GM18520 (cell line): ENCODE data around the gene OR1S1.
"Not testable (repeated sequence)": the region's sequence is repeated elsewhere in the genome, so short reads cannot be mapped to it uniquely, and the experiment has no call there.

Experiments used
- ATAC-seq: cut with Tn5 transposase; IDR thresholded peaks from one replicate; pipeline ENCODE4 v1.9.1; 2021; ENCODE audit not compliant: unreplicated experiment

Gene OR1S1

DNA sequence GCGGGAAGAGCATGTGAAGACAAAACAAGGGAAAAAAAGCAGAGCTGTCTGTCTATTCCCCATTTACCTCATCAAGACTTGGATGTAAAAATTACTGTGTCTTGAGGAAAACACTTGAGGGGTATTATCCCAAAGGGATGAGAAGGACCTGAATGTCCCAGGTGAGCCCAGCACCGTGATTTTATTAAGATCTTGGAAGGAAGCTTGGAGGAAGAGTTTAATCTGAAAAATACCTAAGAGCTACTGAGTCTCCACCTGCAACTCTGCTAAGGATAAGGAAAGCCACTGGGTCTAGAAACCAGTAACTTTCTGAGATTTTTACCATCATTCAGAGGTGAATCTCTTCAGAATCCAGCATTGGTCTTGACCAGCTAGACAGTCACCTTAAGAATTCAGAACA lies at the start of gene OR1S1:
Gene OR1S1, plus strand, starts transcription at position 301 of the 400 bp plus-strand sequence.
- ATAC-seq = not testable (repeated sequence)

DNA sequence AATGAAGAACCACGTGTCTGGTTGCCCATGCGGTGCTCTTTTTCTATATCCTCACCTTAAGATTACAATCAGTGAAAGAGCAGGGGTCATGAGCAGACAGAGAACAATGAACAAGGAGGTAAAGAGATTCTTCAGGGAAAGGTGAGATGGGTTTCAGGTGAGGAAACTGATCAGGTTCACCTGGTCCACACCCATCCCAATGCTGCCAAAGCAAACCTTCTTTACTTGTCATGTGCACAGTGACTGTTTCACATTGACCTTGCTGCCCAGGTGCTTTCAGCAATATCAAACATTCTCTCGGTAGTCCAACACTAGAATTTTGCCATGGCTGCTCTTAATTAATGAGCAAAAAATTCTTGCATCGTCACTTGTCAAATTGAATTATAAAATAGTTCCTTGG lies 48.1 kb upstream of the OR1S1 start:
- no peak for ATAC-seq

DNA sequence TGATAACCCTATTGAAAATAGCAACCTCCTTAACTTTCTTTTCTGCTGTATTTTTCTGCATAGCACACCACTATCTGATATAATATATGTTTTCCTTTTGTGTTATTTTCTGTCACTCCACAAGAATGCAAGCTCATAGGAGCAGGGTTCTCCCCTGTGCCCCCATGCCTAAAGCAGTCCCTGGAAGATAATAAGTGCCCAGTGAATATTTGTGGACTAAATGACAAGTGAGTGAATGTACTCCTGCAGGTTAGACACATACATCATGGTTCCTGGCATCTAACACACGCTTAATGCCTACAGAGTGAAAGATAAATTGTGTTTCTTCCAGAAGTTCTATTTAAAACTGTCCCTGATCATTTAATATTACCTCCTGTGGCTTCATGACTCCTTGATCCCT lies 47.5 kb upstream of the OR1S1 start:
- no peak for ATAC-seq

DNA sequence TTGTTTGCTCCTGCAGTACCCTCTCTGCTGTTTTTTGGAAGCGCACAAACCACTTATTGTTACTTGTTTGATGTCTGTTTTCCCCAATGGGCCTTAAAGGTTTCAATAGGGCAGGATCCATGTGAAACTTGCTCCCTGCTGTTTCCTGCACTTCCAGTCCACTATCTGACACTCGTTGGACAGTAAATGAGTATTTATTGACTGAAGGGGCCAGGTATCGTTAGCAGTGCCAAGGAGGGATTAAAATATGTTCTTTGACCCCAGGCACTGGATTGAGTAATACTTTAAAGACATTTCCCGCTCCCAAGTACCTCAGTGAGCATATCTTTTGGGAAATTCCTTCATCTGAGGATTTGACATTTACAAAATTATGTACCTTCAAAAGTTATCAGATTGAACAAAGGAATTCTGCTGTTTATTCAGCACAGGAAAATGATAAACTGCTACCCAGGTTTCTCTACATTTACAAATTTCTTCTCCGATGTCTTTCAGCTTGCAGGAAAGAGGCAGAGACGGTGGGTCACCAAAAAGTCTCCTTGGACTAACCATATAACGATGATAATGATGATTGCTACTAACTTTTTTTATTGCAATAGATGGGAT lies 46.9 kb upstream of the OR1S1 start:
- ATAC-seq = no peak

DNA sequence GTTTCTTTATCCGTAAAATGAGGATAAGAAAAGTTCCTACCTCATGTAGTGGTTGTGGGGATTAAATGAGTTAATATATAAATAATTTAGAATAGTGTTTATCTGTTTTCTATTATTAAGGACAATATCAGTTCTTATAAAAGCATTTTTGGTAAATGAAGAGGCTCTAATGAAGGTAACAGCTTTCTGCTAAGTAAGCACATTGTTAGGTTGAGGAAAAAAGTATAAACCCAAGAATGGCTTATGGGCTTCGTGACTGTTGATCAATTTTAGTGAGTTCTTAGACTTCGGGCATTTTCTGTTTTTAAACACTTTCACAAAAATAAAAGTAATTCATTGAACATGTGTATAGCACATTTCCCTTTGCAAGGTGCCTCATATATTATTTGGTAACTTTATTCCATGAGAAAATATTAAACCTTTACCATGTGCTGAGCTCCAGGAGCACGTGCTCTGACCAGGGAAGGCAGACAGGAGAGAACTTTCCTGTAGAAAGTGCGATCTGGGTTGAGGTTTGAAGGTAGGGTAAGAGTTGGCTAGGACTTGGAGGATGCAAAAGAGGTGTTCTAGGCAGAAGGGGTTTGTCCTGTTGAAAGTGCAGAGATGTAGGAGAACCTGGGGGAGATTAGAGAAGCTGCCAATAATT lies 35.0 kb upstream of the OR1S1 start:
- ATAC-seq = no peak

DNA sequence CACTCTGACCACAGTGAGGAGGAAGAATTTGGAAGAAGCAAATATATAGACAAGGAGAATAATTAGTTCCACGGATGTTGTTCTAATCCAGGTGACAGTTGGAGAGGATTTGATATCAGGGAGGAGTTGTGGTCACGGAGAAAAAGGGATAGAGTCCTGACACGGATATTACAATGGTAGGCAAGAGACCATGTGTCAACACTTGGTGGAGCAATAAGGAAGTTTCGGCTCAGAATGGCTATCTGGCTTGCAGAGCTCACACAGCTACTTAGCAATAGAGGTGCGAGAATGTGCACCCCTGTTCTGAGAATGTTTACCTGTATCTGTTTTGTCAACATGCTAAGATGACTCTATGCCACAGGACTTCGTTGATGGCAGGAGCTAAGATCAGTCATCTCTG lies 34.1 kb upstream of the OR1S1 start:
- no peak for ATAC-seq

DNA sequence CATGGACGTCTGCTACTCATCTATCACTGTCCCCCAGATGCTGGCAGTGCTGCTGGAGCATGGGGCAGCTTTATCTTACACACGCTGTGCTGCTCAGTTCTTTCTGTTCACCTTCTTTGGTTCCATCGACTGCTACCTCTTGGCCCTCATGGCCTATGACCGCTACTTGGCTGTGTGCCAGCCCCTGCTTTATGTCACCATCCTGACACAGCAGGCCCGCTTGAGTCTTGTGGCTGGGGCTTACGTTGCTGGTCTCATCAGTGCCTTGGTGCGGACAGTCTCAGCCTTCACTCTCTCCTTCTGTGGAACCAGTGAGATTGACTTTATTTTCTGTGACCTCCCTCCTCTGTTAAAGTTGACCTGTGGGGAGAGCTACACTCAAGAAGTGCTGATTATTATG lies 32.9 kb upstream of the OR1S1 start:
- ATAC-seq = no peak

DNA sequence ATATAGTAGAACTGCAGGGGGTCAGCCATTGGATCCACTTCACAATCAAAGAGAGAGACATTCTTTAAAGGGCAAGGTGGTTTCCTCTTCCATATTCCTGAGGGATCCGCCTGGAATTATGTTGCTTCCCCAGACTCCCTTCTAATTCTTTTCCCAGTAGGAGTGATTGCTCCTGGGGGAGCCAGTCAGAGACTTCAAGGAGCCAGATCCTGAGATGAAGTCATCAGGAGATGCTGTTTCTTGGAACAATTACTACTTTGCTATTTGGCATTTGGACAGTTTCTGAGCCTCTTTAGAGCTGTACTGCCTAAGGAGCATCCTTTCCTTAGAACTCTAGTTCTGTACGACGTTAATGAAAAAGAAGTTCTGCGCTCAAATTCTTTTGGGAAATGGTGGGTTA lies 25.6 kb upstream of the OR1S1 start:
- no peak for ATAC-seq

DNA sequence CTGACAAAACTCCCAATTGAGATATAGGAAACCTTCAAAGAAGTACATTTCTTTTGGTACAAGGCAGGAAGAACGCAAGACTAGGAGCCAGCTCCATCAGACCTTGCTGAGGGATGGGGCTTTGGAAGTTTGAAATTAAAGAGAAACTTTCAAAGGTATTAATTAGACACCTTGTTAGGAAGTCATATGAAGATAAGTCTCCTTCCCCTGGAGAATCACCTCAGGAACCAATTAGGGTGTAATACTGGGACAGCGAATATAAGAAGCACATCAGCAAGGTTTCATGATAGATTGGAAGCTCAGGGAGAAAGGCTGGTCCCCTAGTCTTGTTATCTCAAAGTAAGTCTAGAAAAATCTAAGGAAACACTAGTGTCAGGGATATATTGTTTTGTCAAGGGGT lies 23.8 kb upstream of the OR1S1 start, which contains the start of gene OR9Q2:
Gene OR9Q2, plus strand, starts transcription at position 301 of the 400 bp plus-strand sequence. CDS start 1,421 bp downstream, outside the sequence.
- ATAC-seq = no peak

DNA sequence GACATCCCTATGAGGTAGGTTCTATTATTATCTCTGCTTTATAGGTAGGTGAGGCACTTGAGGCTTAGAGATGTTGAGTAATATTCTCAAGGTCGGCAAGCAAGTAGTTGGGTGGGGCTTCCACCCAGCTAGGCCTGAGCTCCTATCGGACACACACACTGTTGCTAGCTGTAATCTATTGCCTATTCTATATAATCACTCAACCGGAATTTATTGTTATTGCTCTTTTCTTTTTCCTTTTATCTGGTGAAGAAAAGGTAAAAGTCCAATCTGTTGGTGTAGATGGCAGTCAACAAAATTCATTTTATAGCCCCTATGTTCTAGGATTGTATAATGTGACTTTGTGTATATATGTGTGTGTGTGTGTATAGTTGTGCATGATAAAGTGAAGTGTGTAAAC lies 20.3 kb upstream of the OR1S1 start:
- no peak for ATAC-seq

DNA sequence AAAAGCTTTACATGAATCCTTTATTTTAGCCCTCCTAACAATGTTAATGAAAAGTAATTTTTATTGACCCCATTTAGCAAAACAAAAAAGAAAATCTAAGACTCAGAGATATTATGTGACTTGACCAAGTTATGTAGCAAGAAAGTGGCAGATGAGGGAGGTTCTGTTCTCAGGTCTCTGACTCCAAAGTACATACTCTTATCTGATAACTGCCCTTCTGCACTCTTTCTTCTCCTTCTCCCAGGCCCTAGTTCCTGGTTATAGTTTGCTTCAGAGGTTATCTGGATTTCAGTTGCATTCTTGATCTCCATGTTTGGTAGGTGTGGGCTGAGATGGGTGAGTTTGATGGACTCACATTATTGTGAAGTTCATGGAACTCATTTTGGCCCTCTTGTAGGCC lies 19.1 kb upstream of the OR1S1 start:
- no peak for ATAC-seq

DNA sequence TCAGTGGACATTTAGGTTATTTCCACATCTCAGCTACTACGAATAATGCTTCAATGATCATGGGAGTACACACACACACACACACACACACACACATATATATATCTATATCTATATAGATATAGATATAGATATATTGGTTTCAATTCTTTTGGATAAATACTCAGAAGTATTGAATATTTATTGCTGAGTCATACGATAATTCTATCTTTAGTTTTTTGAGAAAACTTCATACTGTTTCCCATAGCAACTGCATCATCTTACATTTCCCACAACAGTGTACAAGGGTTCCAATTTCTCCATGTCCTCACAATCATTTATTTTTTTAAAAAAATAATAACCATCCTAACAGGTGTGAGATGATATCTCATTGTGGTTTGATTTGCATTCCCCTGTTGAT lies 16.6 kb upstream of the OR1S1 start:
- ATAC-seq = no peak

DNA sequence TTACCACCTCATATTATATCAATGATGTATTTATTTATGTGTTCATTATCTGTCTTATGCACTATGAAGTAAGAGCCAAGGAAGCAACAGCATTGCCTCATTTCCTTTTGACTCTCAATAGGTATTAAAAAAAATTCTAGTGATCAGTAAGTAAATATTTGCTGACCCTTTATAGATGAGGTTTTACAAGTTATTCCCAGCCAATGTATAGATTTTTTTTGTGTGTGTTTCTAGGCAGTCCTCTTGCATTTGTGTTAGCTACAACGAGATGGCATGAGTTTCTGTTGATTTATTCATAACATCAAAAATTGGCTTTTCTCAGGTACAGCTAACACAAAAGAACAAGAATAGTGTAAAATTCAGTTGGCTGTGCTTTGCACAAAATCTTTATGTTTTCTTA lies 13.2 kb upstream of the OR1S1 start:
- no peak for ATAC-seq

DNA sequence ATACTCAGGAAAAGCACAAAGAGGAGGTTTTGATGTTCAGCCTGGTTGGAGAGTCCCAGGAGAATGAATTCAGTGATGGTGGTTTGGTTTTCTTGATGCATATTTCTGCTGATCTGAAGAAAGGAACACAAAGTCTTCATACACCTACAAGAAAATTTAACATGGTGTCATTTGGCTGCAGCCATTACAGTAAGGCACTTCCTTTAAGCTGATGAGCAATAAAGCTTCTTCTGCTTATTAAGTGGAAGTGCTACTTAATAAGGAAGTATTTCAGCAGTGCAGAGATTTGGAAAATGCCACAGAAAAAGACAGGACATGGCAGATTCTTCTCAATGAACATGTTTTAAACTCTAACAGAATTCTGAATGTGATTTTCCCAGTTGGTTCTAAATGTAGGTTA lies 8.5 kb upstream of the OR1S1 start, which contains the start of gene OR1S2:
Gene OR1S2, minus strand, starts transcription at position 101 of the 400 bp plus-strand sequence. Its CDS starts 0 bp downstream, at position 101.
- no peak for ATAC-seq

DNA sequence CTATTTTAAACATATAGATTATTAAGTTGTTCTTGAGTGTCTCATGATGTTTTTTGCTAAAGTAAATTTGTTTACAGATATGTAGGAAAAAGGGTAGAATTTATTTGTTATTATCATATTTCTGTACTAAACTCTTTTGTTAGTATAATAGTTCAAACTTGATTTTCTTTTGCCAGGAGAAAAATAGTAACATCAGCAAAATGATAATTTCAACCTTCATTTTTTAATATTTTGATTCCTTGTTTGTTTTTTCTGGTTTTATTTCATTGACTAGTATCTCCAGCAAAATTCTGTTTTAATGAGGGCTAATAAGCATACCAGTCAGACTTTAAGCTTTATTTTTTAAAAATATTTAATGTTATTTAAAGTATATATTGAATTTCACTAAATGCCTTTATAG lies 4.0 kb downstream of the OR1S1 start:
- ATAC-seq = no peak

DNA sequence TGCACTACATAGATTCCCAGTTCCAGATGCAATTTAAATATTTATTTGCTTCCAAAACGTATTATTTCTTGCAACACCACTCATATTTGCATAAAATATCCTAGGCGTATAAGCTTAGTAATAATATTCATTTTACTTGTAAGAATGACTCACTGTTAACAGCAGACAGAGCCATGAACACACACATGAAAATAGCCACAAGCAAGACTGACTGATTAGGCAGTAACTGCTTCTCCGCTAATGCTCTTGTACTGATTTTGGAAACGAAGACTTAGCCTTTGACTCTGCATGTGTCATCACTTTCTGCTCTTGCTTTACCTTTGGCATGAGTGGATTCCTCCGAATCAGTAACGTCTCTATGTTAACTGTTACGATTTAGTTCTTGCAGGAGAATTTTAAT lies 10.2 kb downstream of the OR1S1 start:
- no peak for ATAC-seq

DNA sequence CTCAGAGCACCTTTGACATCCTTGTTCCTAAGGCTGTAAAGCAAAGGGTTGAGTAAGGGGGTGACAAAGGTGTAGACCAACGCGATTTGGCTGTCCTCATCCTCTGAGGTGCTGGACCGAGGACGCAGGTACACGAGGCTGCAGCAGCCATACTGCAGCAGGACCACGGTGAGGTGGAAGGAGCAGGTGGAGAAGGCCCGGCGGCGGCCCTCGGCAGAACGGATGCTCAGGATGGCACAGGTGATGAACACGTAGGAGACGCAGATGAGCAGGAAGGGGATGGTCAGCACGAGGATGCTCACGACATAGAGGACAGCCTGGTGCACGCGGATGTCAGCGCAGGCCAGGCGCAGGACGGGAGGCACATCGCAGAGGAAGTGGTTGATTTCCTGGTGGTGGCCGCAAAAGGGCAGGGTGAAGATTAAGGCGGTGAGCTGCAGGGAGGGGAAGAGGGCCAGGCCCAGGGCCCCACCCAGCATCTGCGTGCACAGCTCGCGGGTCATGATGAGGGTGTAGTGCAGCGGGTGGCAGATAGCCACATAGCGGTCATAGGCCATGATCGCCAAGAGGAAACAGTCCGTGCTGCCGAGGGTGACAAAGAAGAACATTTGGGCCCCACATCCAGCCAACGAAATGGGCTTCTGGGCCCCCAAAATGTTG lies 15.6 kb downstream of the OR1S1 start:
- ATAC-seq = no peak

DNA sequence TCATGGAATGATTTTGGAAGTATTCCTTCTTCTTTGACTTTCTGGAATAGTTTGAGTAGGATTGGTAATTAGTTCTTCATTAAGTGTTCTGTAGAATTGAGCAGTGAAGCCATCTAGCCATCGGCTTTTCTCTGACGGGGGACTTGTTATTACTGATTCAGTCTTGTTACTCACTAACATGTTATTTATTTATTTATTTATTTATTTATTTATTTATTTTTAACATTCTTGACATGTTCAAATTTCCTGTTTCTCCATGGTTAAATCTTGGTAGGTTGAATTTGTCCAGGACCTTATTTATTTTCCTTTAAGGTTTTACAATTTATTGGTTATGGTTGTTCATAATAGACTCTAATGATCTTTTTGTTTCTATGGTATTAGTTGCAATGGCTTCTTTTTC lies 31.4 kb downstream of the OR1S1 start:
- ATAC-seq = no peak

DNA sequence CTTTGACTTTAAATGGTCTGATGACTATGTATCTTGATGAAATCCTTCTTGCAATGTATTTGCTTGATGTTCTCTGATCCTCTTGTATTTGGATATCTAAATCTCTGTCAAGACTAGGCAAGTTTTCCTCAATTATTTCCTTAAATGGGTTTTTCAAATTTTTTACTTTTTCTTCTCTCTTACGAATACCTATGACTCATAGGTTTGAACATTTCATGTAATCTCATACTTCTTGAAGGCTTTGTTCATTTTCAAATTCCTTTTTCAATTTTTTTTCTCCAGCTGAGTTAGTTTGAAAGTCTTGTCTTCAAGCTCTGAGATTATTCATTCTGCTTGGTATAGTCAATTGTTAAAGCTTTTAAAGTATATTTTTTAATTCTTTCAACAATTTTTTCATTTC lies 42.4 kb downstream of the OR1S1 start:
- ATAC-seq = no peak

DNA sequence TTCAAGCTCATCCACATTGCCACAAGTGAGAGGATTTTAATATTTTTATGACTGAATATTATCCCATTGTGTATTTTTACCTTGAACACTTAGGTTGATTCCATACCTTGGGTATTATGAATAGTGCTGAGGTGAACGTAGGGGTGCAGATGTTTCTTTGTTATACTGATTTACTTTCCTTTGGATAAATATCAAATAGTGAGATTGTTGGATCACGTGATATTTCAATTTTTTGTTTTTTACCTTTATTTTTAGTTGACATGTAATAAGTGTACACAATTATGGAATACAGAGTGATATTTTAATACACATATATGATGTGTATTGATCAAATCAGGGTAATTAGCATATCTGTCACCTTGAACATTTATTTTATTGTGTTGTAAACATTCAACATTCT lies 47.5 kb downstream of the OR1S1 start:
- ATAC-seq = no peak
